HL-60 (cell line): ENCODE results near the gene FCRL2.

Experiments used
- DNase-seq, 2 experiments: peaks; one replicate each; pipeline ENCODE4 v3.0.0-alpha.2; 2010 to 2020; ENCODE audit warnings: low read depth in 1 of 2, low spot score in 1 of 2
- H3K27ac ChIP-seq: fragments of 250-450 bp; sonication (Bioruptor Pico); replicated peaks from 2 replicates; pipeline ENCODE4 v1.5.1; 2020; ENCODE audit warnings: mild to moderate bottlenecking, moderate library complexity
- H3K27me3 ChIP-seq: fragments of 250-450 bp; sonication (Bioruptor Pico); 2 replicates; pipeline ENCODE4 v1.5.1; 2021; ENCODE audit warnings: mild to moderate bottlenecking, moderate library complexity; ENCODE audit not compliant: insufficient read depth, poor library complexity, severe bottlenecking
- H3K4me3 ChIP-seq: replicated peaks from 2 replicates; pipeline ENCODE4 v1.5.1; 2011; ENCODE audit warnings: mild to moderate bottlenecking, control low read depth, low read length; ENCODE audit not compliant: insufficient read depth
- CTCF ChIP-seq: IDR thresholded peaks from one replicate; pipeline ENCODE4 v1.5.1; 2011; ENCODE audit warnings: low read length, control low read depth, inconsistent platforms; ENCODE audit not compliant: insufficient read depth
- GABPA ChIP-seq: IDR thresholded peaks from 2 replicates; pipeline ENCODE4 v1.6.1; 2012; ENCODE audit warnings: low read depth
- POLR2AphosphoS5 ChIP-seq: IDR thresholded peaks from 2 replicates; pipeline ENCODE4 v1.6.1; 2012; ENCODE audit warnings: low read depth
- REST ChIP-seq: IDR thresholded peaks from 2 replicates; pipeline ENCODE4 v1.6.1; 2012; ENCODE audit warnings: low read depth; ENCODE audit not compliant: insufficient replicate concordance
- SPI1 ChIP-seq: IDR thresholded peaks from 2 replicates; pipeline ENCODE4 v1.6.1; 2012; ENCODE audit warnings: low read depth, mild to moderate bottlenecking, borderline replicate concordance

FCRL2 gene

GRCh38 chr1:157781048-157781447, 4.1 kb upstream of the FCRL2 start:
- Histone ChIP-seq H3K27me3 (no peaks in the 10 kb centered on the region), H3K27ac (no peak overlapping the region), H3K4me3 (no peak overlapping the region)
- TF ChIP-seq SPI1 (no peak), REST (no peak), CTCF (no peak), POLR2AphosphoS5 (no peak), GABPA (no peak)
- DNase-seq, result peak in 1 of 2 experiments; percentile 24

- no peak overlapping the region for H3K4me3 ChIP-seq
- H3K27ac ChIP-seq, result no peak overlapping the region
- H3K27me3 ChIP-seq, result no peaks in the 10 kb centered on the region
- TF ChIP-seq REST, result no peak
- TF ChIP-seq CTCF, result no peak
- no peak for TF ChIP-seq POLR2AphosphoS5
- DNase-seq, result no peak
Measured at GRCh38 chr1:157775101-157775870, 1.6 kb downstream of the FCRL2 start.

- no peak for DNase-seq
- TF ChIP-seq GABPA, result no peak
- TF ChIP-seq SPI1, result no peak
- no peak for TF ChIP-seq REST
- TF ChIP-seq CTCF, result no peak
- Histone ChIP-seq H3K27ac (no peak overlapping the region), H3K4me3 (no peak overlapping the region), H3K27me3 (no peaks in the 10 kb centered on the region)
Measured at GRCh38 chr1:157774412-157774811, 2.5 kb downstream of the FCRL2 start.
